Measurements from ENCODE around the gene SLC25A10. TPM values are rescaled to one million over a fixed set of nuclear protein-coding genes. Genes with fewer than 3 reads are reported as not detected.

The SLC25A10 gene
- total RNA-seq, 1 donor = 11.6 TPM

DNA sequence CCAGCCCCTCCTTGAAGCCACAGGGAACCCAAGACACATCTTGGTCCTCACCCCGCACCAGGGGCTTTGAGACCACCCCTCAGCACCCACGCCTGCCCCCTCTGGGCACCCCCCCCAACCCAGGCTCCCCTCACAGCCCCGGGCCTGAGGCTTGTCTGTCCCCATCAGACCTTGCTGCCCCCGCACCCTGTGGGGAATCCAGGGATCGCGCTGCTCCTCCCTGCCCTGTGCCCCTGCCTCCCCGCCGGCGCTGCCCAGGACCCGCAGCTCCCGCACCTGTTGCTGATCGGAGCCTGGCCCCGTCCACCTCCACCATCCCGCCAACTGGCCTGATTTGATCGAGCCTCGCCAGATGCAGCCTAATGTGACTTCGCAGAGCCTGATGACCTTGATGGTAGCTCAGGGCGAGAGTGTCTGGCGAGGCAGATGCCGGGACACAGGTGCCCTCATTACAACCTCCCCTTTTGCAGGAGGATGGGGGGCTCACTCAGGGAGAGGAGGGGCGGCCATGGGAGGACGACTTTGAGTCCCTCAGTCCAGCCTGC lies 29.0 kb downstream of the SLC25A10 start:
- DNase-seq (ENCODE audit: low read depth in 2 of 3, low spot score in 2 of 3) = no peak

DNA sequence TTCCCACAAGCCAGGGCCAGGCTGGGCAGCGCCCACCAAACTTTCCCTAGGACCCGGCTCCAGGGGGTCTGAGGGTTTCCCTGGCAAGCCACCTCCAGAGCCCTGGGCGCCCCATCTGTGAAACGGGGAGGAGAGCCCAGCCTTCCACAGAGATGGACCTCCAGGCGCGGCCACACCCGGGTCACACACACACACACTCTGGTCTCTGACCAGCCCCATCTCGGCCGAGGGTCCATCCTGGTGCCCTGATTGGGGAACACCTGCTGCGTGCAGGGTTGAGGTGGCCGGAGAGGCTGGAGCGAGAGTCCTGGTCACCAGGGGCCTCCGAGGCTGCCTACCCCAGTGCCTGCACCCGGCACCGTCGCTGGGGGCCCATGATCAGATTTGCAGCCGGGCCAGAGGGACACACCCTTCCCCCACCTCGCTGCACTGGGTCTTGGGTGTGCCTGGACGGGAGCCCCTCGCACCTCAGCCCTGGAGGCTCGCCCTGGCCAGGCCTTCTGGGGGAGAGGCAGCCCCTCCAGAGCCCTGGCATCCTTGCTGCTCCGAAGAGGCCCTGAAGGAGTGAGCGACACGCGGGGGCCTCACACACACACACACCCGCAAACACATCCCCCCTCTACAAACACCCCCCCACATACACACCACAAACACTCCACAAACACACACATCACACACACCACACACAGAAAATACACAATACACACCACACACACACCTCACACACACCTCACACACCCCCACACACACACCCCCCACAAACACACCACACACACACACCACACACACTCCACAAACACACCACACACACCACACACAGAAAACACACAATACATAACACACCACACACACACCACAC lies 29.7 kb downstream of the SLC25A10 start:
- DNase-seq (ENCODE audit: low read depth in 2 of 3, low spot score in 2 of 3) = peak in 1 of 3 donors; percentile 32

Small RNA genes lying within 50 kb of the gene (small RNA-seq; reads per million reads assigned to genes)
- not detected for gene MIR6786

Other genes starting within 250 kb of the SLC25A10 start
- 8,913 TPM for gene ACTG1, start 199.5 kb upstream of the SLC25A10 start, total RNA-seq
- gene FSCN2, start 183.9 kb upstream of the SLC25A10 start, total RNA-seq = 2.2 TPM
- 27.7 TPM for gene FAAP100, start 159.9 kb upstream of the SLC25A10 start, total RNA-seq
- gene NPLOC4, start 75.2 kb upstream of the SLC25A10 start, total RNA-seq = 63.8 TPM
- gene TSPAN10, start 75.1 kb upstream of the SLC25A10 start, total RNA-seq = 0.27 TPM
- gene PDE6G, start 55.7 kb upstream of the SLC25A10 start, total RNA-seq = 14.8 TPM
- 80.0 TPM for gene OXLD1, start 45.7 kb upstream of the SLC25A10 start, total RNA-seq
- gene CCDC137, start 45.5 kb upstream of the SLC25A10 start, total RNA-seq = 8.3 TPM
- gene ARL16, start 28.5 kb upstream of the SLC25A10 start, total RNA-seq = 27.5 TPM
- 82.9 TPM for gene HGS, start 28.3 kb upstream of the SLC25A10 start, total RNA-seq
- 11.6 TPM for gene MRPL12, start 8.9 kb upstream of the SLC25A10 start, total RNA-seq
- not detected for gene GCGR, start 91.9 kb downstream of the SLC25A10 start, total RNA-seq
- 65.2 TPM for gene MCRIP1, start 121.0 kb downstream of the SLC25A10 start, total RNA-seq
- gene PPP1R27, start 122.8 kb downstream of the SLC25A10 start, total RNA-seq = 1.3 TPM
- gene P4HB, start 148.3 kb downstream of the SLC25A10 start, total RNA-seq = 277 TPM
- gene ARHGDIA, start 159.1 kb downstream of the SLC25A10 start, total RNA-seq = 206 TPM
- gene ALYREF, start 179.3 kb downstream of the SLC25A10 start, total RNA-seq = 145 TPM
- gene ANAPC11, start 179.4 kb downstream of the SLC25A10 start, total RNA-seq = 131 TPM
- 0.54 TPM for gene NPB, start 190.0 kb downstream of the SLC25A10 start, total RNA-seq
- 43.9 TPM for gene PCYT2, start 199.1 kb downstream of the SLC25A10 start, total RNA-seq
- gene SIRT7, start 205.9 kb downstream of the SLC25A10 start, total RNA-seq = 31.2 TPM
- 29.6 TPM for gene MAFG, start 215.5 kb downstream of the SLC25A10 start, total RNA-seq
- gene PYCR1, start 225.0 kb downstream of the SLC25A10 start, total RNA-seq = 26.4 TPM
- gene MYADML2, start 234.9 kb downstream of the SLC25A10 start, total RNA-seq = not detected
- 0.27 TPM for gene NOTUM, start 248.9 kb downstream of the SLC25A10 start, total RNA-seq